K562 (cell line): ENCODE results near the gene CEP68.

Experiments used
- CHD2 ChIP-seq: IDR thresholded peaks from 2 replicates; pipeline ENCODE4 v1.6.1; 2011; ENCODE audit warnings: low read depth, low read length
- CTCF ChIP-seq, 3 experiments: IDR thresholded peaks in 2 of 3; conservative IDR thresholded peaks in 1 of 3; 2 replicates each; pipeline ENCODE4 v1.5.1; 2011 to 2012; ENCODE audit warnings: low read length in 3 of 3, mild to moderate bottlenecking in 3 of 3, control low read depth in 2 of 3, improper control_type of control experiment in 1 of 3, inconsistent platforms in 1 of 3, low read depth in 1 of 3, mixed read lengths in 1 of 3, moderate library complexity in 1 of 3; ENCODE audit not compliant: insufficient read depth in 2 of 3
- EP300 ChIP-seq: IDR thresholded peaks from 2 replicates; pipeline ENCODE4 v1.6.1; 2012; ENCODE audit warnings: low read length, improper control_type of control experiment
- EZH2 ChIP-seq: IDR thresholded peaks from 2 replicates; pipeline ENCODE4 v1.6.1; 2012; ENCODE audit warnings: low read depth, mild to moderate bottlenecking, inconsistent platforms, low read length, borderline replicate concordance
- FOXM1 ChIP-seq, 2 experiments: fragments of 450-650 bp in 1 of 2; sonication (generic) in 1 of 2; formaldehyde crosslinking in 1 of 2; IDR thresholded peaks; 2 replicates each; pipeline versions ENCODE4 v1.6.1 to v1.9.0; 2017 to 2022; ENCODE audit warnings: low read depth in 2 of 2, mild to moderate bottlenecking in 2 of 2, missing genetic modification reagents in 1 of 2, moderate library complexity in 1 of 2
- HIVEP1 ChIP-seq: fragments of 250-450 bp; sonication (Bioruptor Pico); IDR thresholded peaks from 2 replicates; pipeline ENCODE4 v1.4.0; 2020; ENCODE audit warnings: mild to moderate bottlenecking
- HNRNPLL ChIP-seq: fragments of 200-400 bp; formaldehyde crosslinking; IDR thresholded peaks from 2 replicates; pipeline ENCODE4 v1.6.1; 2017; ENCODE audit warnings: low read length, low read depth, mild to moderate bottlenecking; ENCODE audit not compliant: poor library complexity, severe bottlenecking
- MAFG ChIP-seq: fragments of 450-650 bp; conservative IDR thresholded peaks from 2 replicates; pipeline ENCODE4 v1.6.1; 2016; ENCODE audit warnings: missing genetic modification characterization, missing compliant biosample characterization
- MAZ ChIP-seq, 2 experiments: fragments of 450-650 bp in 1 of 2; sonication (generic) in 1 of 2; formaldehyde crosslinking; IDR thresholded peaks in 1 of 2; conservative IDR thresholded peaks in 1 of 2; 2 replicates each; pipeline versions ENCODE4 v1.4.0 to v1.5.0; 2020; ENCODE audit warnings: mild to moderate bottlenecking in 1 of 2, missing genetic modification reagents in 1 of 2
- PKNOX1 ChIP-seq: fragments of 450-650 bp; IDR thresholded peaks from 2 replicates; pipeline ENCODE4 v1.6.1; 2016
- POLR2AphosphoS5 ChIP-seq: IDR thresholded peaks from 2 replicates; pipeline ENCODE4 v1.6.1; 2011; ENCODE audit warnings: mild to moderate bottlenecking, low read depth, low read length, moderate library complexity; ENCODE audit not compliant: control insufficient read depth, insufficient read depth
- SMAD1 ChIP-seq: fragments of 150-350 bp; IDR thresholded peaks from 2 replicates; pipeline ENCODE4 v1.6.1; 2014; ENCODE audit warnings: low read length, low read depth; ENCODE audit not compliant: partially characterized antibody
- TBL1XR1 ChIP-seq, 2 experiments: IDR thresholded peaks; 2 replicates each; pipeline ENCODE4 v1.6.1; 2012; ENCODE audit warnings: improper control_type of control experiment in 2 of 2, low read length in 2 of 2, mild to moderate bottlenecking in 1 of 2

GRCh38 chr2:65021709-65022108 is 34.5 kb upstream of the CEP68 start:
- peak; percentile 61 to 87; a peak in 3 of 4 replicates for TF ChIP-seq TBL1XR1 (IDR thresholded peaks at IDR 0.05; ENCODE audit: low read length in 2 of 2)
- TF ChIP-seq SMAD1: peak; percentile 96
- TF ChIP-seq CHD2: no peak
- peak; percentile 79 for TF ChIP-seq MAFG (tag)
- TF ChIP-seq HIVEP1 (CRISPR knock-in tag): no peak
- no peak for TF ChIP-seq EZH2
- no peak for TF ChIP-seq CTCF (IDR thresholded peaks at IDR 0.05 in 2 of 3, conservative IDR thresholded peaks at IDR 0.05 in 1 of 3; ENCODE audit: insufficient read depth in 2 of 3, low read depth in 1 of 3, low read length in 3 of 3)
- peak; percentile 92 for TF ChIP-seq POLR2AphosphoS5
- TF ChIP-seq HNRNPLL: no peak
- TF ChIP-seq PKNOX1: peak; percentile 5; the same call in 1 of the 2 replicates
- TF ChIP-seq FOXM1 (IDR thresholded peaks at IDR 0.05; ENCODE audit: low read depth): peak; percentile 90
- no peak for TF ChIP-seq FOXM1 (CRISPR knock-in tag; IDR thresholded peaks at IDR 0.05; ENCODE audit: low read depth)
- peak; percentile 96 for TF ChIP-seq EP300
- peak in 1 of 2 experiments; percentile 27; a peak in 1 of 4 replicates for TF ChIP-seq MAZ (CRISPR knock-in tag; conservative IDR thresholded peaks at IDR 0.05 in 1 of 2, IDR thresholded peaks at IDR 0.05 in 1 of 2)
